B cell (primary cell): ENCODE results near the gene ELFN1.

Experiments used
- EZH2 ChIP-seq: IDR thresholded peaks from 2 replicates; pipeline ENCODE4 v1.6.1; 2012; ENCODE audit warnings: borderline replicate concordance, low read depth, mild to moderate bottlenecking, moderate library complexity, low read length; ENCODE audit not compliant: insufficient read depth, poor library complexity, severe bottlenecking
- TF ChIP-seq, protein P1 (sequence below): fragments of 200-600 bp; IDR thresholded peaks from one replicate; pipeline ENCODE4 v1.8.0; 2022; ENCODE audit warnings: antibody characterized with exemption, mild to moderate bottlenecking

DNA sequence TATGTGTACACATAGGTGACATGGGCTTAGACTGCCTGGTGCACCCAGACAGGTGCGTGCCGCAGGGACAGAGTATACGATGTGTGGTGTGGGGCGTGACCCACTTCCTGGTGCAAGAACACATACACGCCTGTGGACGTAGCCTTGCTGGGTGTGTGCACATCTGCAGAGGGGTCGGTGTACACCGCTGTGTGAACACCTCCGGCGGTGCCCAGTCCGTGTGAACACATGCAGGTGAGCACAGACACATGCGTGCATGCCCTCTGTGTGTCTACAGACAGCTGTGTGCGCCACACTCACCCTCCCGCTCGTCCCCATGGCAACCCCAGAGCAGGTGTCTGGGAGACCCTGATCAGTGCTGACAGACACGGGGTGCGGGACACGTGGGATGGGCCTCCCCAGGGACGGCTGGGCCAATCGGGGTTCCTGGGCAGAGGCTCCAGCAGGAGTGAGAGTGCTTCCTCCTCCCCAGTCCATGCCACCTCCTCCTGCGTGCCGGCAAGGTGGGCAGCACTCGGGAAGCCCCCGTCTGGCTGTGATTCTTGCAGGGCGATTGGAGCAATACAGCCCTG is 23.4 kb downstream of the ELFN1 start:
- TF ChIP-seq, protein P1, sequence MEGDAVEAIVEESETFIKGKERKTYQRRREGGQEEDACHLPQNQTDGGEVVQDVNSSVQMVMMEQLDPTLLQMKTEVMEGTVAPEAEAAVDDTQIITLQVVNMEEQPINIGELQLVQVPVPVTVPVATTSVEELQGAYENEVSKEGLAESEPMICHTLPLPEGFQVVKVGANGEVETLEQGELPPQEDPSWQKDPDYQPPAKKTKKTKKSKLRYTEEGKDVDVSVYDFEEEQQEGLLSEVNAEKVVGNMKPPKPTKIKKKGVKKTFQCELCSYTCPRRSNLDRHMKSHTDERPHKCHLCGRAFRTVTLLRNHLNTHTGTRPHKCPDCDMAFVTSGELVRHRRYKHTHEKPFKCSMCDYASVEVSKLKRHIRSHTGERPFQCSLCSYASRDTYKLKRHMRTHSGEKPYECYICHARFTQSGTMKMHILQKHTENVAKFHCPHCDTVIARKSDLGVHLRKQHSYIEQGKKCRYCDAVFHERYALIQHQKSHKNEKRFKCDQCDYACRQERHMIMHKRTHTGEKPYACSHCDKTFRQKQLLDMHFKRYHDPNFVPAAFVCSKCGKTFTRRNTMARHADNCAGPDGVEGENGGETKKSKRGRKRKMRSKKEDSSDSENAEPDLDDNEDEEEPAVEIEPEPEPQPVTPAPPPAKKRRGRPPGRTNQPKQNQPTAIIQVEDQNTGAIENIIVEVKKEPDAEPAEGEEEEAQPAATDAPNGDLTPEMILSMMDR = no peak
- TF ChIP-seq EZH2 = no peak
